DND-41 (cell line): Measurements from ENCODE around the gene ATP6V0E2.
"Not testable (repeated sequence)": the region's sequence is repeated elsewhere in the genome, so short reads cannot be mapped to it uniquely, and the experiment has no call there.

ENCODE experiments used
- ATAC-seq: fragments of 200-7000 bp; cut with Tn5 transposase; 3 replicates; pipeline ENCODE4 v1.9.1; 2021; ENCODE audit warnings: low read depth; ENCODE audit not compliant: insufficient read depth
- DNase-seq: peaks from one replicate; pipeline ENCODE4 v3.0.0-alpha.2; 2020
- H2AFZ ChIP-seq: 2 replicates; pipeline ENCODE4 v1.6.0; 2012; ENCODE audit warnings: low read depth, low read length
- H3K27ac ChIP-seq: 2 replicates; pipeline ENCODE4 v1.5.1; 2012; ENCODE audit warnings: low read length, inconsistent platforms
- H3K27me3 ChIP-seq: fragments of 200-600 bp; sonication (generic); 2 replicates; pipeline ENCODE4 v1.6.0; 2012; ENCODE audit warnings: low read length, mild to moderate bottlenecking, inconsistent platforms; ENCODE audit not compliant: insufficient read depth, poor library complexity
- H3K36me3 ChIP-seq: 2 replicates; pipeline ENCODE4 v1.5.1; 2012; ENCODE audit warnings: low read length, inconsistent platforms; ENCODE audit not compliant: insufficient read depth
- H3K4me1 ChIP-seq: 2 replicates; pipeline ENCODE4 v1.5.1; 2012; ENCODE audit warnings: mild to moderate bottlenecking, low read length; ENCODE audit not compliant: insufficient read depth
- H3K4me2 ChIP-seq: 2 replicates; pipeline ENCODE4 v1.6.0; 2012; ENCODE audit warnings: mild to moderate bottlenecking, moderate library complexity, low read length, inconsistent platforms; ENCODE audit not compliant: insufficient read depth
- H3K4me3 ChIP-seq, 2 experiments: fragments of 200-600 bp in 1 of 2; shearing (Covaris generic) in 1 of 2; 2 replicates each; pipeline ENCODE4 v1.5.1; 2012 to 2016; ENCODE audit warnings: inconsistent platforms in 2 of 2, low read length in 2 of 2, mild to moderate bottlenecking in 2 of 2, low read depth in 1 of 2, moderate library complexity in 1 of 2
- H3K79me2 ChIP-seq: 2 replicates; pipeline ENCODE4 v1.6.0; 2012; ENCODE audit warnings: low read length, inconsistent platforms; ENCODE audit not compliant: insufficient read depth
- H3K9ac ChIP-seq: 2 replicates; pipeline ENCODE4 v1.6.0; 2012; ENCODE audit warnings: low read depth, mild to moderate bottlenecking, inconsistent platforms, low read length, moderate library complexity
- H3K9me3 ChIP-seq: 2 replicates; pipeline ENCODE4 v1.5.1; 2012; ENCODE audit warnings: low read length, moderate library complexity, mild to moderate bottlenecking, inconsistent platforms; ENCODE audit not compliant: insufficient read depth, severe bottlenecking
- H4K20me1 ChIP-seq: 2 replicates; pipeline ENCODE4 v1.6.0; 2012; ENCODE audit warnings: low read length; ENCODE audit not compliant: insufficient read depth
- CTCF ChIP-seq: IDR thresholded peaks from 2 replicates; pipeline ENCODE4 v1.5.1; 2012; ENCODE audit warnings: borderline replicate concordance, low read length, moderate library complexity, mild to moderate bottlenecking; ENCODE audit not compliant: poor library complexity, severe bottlenecking; ENCODE audit errors: extremely low read depth
- EZH2 ChIP-seq: IDR thresholded peaks from 3 replicates; pipeline ENCODE4 v1.6.1; 2012; ENCODE audit warnings: borderline replicate concordance, low read depth, mild to moderate bottlenecking, moderate library complexity, low read length, inconsistent platforms; ENCODE audit not compliant: severe bottlenecking

Gene ATP6V0E2

GRCh38 chr7:149885191-149886017 lies 11.6 kb downstream of the ATP6V0E2 start:
- Histone ChIP-seq H3K27ac (no peak overlapping the region), H3K9me3 (no peaks in the 10 kb centered on the region), H3K4me2 (no peak overlapping the region), H3K4me1 (no peaks in the 10 kb centered on the region), H3K36me3 (peaks cover under 1% of the 10 kb centered on the region), H3K27me3 (no peaks in the 10 kb centered on the region), H3K4me3 (no peak overlapping the region), H3K9ac (no peak overlapping the region), H2AFZ (no peak overlapping the region), H3K79me2 (no peaks in the 10 kb centered on the region), H4K20me1 (no peaks in the 10 kb centered on the region; the same call in 1 of the 2 replicates)
- no peak for TF ChIP-seq EZH2
- TF ChIP-seq CTCF = no peak
- no peak for DNase-seq
- ATAC-seq = no peak

GRCh38 chr7:149886018-149886415 lies 12.2 kb downstream of the ATP6V0E2 start:
- H3K4me2 ChIP-seq = no peak overlapping the region
- H4K20me1 ChIP-seq = no peaks in the 10 kb centered on the region; the same call in 1 of the 2 replicates
- H3K4me1 ChIP-seq = no peaks in the 10 kb centered on the region
- TF ChIP-seq EZH2 = no peak
- TF ChIP-seq CTCF = no peak
- no peak overlapping the region for H3K27ac ChIP-seq
- no peak overlapping the region for H3K9ac ChIP-seq
- ATAC-seq (no peak), DNase-seq (no peak)
- H3K36me3 ChIP-seq = no peaks in the 10 kb centered on the region; the same call in 1 of the 2 replicates
- no peaks in the 10 kb centered on the region for H3K9me3 ChIP-seq
- no peaks in the 10 kb centered on the region for H3K79me2 ChIP-seq
- no peak overlapping the region for H2AFZ ChIP-seq
- no peaks in the 10 kb centered on the region for H3K27me3 ChIP-seq
- no peak overlapping the region for H3K4me3 ChIP-seq

- no peak for TF ChIP-seq EZH2
- TF ChIP-seq CTCF = no peak
- no peak overlapping the region for H3K4me3 ChIP-seq
- no peaks in the 10 kb centered on the region for H3K79me2 ChIP-seq
- no peaks in the 10 kb centered on the region for H3K9me3 ChIP-seq
- no peak for DNase-seq
- H3K4me1 ChIP-seq = no peaks in the 10 kb centered on the region
- no peaks in the 10 kb centered on the region; the same call in 1 of the 2 replicates for H4K20me1 ChIP-seq
- H3K9ac ChIP-seq = no peak overlapping the region
- no peak overlapping the region for H3K27ac ChIP-seq
- no peaks in the 10 kb centered on the region; the same call in 1 of the 2 replicates for H3K36me3 ChIP-seq
- H3K27me3 ChIP-seq = no peaks in the 10 kb centered on the region
- no peak for ATAC-seq
- H3K4me2 ChIP-seq = no peak overlapping the region
- H2AFZ ChIP-seq = no peak overlapping the region
Measured at GRCh38 chr7:149887311-149887710, 13.5 kb downstream of the ATP6V0E2 start.

- H3K4me3 ChIP-seq, H3K9me3 ChIP-seq, H4K20me1 ChIP-seq, H2AFZ ChIP-seq, H3K27me3 ChIP-seq, H3K27ac ChIP-seq, H3K36me3 ChIP-seq, H3K4me2 ChIP-seq, H3K4me1 ChIP-seq, H3K9ac ChIP-seq, H3K79me2 ChIP-seq, DNase-seq, ATAC-seq: not testable (repeated sequence)
Measured at GRCh38 chr7:149890715-149891114, 16.9 kb downstream of the ATP6V0E2 start.

GRCh38 chr7:149894957-149895356 lies 21.2 kb downstream of the ATP6V0E2 start:
- not testable (repeated sequence) for ATAC-seq, H4K20me1 ChIP-seq, H3K9ac ChIP-seq, H3K27me3 ChIP-seq, DNase-seq, H3K4me1 ChIP-seq, H3K79me2 ChIP-seq, H3K36me3 ChIP-seq, H3K9me3 ChIP-seq, H2AFZ ChIP-seq, H3K4me3 ChIP-seq, H3K27ac ChIP-seq, H3K4me2 ChIP-seq
